ENCODE measurements around the gene SLC38A11.
"Not testable (repeated sequence)": the region's sequence is repeated elsewhere in the genome, so short reads cannot be mapped to it uniquely, and the experiment has no call there.

The SLC38A11 gene

DNA sequence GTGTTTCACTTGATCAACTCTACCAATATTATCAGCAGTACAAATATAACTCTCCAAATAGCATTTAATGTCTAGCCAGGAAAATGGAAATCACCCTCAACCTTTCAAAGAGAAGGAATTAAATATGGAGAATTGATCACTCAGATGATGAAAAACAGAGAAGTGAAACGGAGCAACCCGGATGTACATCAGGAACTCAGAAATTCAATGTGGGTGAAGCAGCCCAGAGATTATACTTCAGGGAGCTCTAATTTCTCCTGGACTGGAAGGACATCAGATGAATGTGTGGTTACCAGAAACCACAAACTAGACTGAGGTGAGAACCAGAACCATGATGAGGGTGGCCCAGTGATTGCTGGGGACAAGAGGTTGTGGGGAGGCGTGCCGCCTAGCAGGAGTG lies 78.2 kb downstream of the SLC38A11 start:
- no peak for DNase-seq

DNA sequence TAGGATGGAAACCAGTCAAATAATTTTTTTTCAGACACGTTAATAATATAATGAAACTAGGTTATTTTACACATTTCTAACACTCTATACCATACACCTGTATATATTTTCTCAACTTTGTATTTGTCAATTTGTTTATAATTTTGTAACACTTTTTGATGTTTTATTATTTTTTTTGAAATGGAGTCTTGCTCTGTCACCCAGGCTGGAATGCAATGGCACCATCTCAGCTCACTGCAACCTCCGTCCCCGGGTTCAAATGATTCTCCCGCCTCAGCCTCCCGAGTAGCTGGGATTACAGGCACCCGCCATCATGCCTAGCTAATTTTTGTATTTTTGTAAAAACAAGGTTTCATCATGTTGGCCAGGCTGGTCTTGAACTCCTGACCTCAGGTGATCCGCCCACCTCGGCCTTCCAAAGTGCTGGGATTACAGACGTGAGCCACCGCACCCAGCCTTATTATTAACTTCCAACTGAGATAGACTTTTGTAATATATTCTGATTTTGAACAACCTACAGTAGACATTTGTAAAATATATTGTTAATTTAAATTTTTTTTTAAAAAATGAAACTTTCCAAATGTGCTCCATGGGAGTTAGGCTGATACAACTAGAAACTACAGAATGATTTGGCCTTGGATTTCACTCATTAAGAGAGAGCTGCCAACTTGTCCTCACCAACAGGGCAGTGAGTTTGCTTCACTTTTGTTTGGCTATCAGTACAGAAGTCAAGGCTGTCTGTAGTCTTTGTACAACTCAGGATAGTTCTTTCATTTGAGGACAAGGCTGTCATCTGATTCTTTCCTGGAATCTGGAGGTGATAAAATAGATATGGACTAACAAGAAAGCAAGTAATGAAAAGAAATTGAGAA lies 79.8 kb downstream of the SLC38A11 start:
- no peak for DNase-seq

DNA sequence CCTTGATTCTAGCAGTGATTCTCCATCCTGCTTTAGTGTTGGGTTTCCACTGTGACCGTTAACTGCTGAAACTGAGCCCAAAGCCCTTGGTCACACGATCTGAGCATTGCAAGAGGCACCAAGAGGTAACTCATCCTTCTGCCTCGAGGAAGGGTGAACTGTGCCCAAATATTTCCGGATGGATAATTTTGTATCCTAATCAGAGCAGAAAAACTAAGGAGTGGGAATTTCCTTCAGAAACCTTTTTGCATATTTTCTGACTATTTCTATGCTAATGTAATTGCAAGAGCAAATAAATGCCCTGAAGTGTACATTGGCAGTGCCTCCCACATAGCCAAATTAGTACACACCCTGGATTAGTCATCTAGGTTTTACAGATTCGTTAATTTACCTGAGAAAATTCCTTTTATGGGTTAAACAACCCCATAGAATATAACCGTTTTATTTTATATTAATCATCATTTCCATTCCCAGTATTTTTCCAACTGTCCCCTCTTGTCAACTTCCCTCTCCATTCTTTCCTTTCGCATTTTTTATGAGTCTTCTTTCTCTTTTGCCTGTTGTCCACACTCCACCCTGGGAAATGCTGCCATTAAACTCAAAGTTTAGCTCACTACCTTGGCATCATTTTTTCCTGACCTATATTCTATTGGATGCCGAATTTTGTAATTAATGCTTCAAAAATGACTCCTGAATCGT lies 82.0 kb downstream of the SLC38A11 start:
- DNase-seq = no peak

DNA sequence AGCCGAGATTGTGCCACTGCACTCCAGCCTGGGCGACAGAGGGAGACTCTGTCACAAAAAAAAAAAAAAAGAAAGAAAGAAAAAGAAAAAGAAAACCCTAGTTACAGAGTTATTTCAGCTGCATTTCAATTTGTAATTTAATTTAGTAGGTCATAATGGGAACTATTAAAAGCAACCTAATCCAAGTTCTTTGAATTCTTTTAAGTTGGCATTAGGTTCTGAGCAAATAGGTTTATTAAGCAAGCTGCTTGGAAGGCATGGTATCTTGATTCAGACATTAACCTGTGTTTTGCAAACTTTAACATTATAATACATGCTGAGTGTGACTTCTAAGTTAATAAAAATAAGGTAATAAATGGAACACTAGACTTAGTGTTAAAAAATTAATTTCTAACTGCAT lies 83.9 kb downstream of the SLC38A11 start:
- no peak for DNase-seq

DNA sequence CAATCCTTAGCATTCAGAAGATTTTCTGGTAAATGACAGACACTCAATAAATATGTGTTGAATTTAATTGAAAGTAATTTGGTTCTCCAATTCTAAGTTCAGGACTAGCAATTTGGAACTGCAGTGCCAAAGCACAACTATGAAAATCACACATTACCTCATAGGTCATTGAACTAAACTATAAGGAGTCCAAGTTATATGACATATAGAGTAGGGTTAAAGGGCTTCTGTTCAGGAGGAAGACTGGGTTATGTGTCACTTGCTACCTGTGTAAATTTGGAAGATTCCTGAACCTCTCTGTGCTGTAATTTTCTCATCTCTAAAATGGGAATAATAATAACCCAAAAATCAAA lies 85.9 kb downstream of the SLC38A11 start:
- DNase-seq = no peak

DNA sequence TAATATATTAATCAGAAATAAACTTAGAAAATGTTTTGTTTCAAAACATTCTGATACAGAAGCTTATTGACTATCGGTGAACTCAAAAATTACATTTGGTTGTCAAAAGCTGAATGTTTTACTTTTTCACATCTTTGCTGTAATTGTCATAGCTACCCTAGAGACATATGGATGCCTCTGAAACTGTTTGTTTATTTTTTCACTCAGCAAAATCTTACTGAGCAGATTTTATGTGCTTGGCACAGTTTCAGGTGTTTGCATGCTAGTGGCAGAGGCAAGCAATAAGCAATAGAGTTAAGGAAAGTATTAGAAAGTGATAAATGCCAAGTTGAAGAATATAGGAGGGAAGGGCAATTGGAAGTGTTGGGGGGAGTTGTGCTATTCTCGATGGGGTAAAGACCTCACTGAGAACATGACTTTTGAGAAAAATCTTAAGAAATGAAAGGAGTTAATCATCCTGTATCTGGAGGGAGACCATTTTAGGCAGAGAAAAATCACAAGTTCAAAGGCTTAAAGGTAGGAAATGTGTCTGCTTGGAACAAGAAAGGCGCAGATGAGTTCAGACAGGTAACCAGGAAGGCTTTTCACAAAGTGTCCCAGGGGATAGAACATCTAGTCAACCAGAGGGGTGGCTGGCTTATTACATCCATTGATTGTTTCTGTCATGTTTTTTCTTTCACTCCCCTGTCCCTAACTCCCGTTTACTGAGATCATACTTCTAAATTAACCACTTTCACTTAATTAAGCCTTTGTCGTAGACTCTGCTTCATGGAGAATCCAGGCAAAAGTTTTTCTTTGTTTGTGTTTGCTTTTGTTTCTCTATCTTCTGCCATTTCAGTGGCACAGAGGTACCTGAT lies 86.5 kb downstream of the SLC38A11 start:
- DNase-seq = no peak

DNA sequence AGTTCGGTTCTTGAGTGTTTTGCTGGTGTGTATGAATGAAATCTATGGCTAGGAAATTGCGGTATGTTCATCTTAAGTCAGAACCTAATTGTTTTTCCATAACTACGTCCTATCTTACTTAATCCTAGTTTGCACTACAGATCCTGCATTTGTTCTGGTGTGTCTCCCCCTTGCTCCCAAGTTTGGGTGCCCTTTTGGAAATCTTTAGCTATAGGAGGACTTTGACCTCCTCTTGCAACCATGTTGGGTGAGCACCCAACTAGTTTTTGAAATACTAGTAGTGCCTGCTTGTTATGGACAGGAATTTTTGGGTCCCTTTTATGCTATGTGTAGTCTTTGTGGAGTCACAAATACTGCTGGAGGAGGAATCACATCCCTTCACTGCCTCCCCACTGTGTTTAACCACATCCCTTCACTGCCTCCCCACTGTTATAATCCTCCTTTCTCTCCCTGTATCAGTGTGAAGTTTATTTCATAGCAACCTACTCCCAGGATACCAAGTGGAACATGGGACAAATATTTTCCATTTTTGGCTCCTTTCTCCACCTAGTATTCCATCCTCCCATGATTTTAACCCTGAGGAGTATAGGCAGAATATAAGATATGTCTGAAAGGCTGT lies 87.4 kb downstream of the SLC38A11 start:
- no peak for DNase-seq

DNA sequence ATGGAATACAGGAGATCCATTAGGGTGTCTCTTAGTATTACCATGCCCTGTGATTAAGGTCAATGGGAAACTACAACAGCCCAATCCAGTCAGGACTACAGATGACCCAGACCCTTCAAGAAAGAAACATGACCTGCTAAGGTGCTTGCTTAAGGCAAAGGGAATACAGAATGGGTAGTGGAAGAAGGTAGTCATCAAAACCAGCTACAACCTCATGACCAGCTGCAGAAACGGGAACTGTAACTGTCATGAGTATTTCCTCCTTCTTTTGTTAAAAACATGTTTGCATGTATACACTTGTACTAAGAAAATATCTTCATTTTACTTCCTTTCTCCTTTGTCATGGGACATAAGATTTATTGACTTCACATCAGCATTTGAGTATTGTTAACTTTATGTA lies 88.9 kb downstream of the SLC38A11 start:
- DNase-seq = not testable (repeated sequence)

DNA sequence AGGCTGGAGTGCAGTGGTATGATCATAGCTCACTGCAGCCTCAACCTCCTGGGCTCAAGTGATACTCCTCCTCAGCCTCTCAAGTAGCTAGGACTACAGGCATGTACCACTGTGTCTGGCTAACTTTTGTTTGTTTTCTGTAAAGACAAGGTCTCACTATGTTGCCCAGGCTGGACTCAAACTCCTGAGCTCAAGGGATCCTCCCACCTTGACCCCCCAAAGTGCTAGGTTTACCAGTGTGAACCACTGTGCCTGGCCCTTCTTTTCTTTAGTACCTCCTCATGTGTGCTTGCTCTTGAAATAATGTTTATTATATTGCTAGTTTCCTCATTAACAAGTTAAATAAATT lies 94.7 kb downstream of the SLC38A11 start:
- no peak for DNase-seq

DNA sequence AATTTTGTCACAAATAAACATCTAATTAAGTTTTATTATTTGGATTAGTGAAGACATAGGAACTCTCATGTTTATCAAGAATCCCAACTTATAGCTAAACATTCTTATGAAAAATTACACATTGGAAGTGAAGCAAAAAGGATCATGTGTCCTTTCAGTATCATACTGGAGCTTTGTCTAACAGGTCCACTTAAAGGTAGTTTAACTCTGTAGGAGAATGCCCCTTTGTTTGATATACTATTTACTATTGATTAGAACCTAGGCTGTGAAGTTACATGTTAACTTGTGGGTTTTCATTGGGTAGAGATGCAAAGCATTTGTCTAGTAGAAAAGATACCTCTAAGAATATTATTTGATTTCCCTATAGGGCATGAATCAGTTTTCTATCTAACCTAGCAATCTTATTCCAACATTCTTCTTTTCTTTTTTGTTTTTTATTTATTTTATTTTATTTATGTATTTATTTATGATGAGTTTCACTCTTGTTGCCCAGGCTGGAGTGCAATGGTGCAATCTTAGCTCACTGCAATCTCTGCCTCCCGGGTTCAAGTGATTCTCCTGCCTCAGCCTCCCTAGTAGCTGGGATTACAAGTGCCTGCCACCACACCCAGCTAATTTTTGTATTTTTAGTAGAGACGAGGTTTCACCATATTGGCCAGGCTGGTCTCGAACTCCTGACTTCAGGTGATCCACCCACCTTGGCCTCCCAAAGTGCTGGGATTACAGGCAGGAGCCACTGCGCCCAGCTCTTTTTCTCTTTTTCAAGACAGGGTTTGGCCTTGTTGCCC lies 95.2 kb downstream of the SLC38A11 start:
- DNase-seq = not testable (repeated sequence)

DNA sequence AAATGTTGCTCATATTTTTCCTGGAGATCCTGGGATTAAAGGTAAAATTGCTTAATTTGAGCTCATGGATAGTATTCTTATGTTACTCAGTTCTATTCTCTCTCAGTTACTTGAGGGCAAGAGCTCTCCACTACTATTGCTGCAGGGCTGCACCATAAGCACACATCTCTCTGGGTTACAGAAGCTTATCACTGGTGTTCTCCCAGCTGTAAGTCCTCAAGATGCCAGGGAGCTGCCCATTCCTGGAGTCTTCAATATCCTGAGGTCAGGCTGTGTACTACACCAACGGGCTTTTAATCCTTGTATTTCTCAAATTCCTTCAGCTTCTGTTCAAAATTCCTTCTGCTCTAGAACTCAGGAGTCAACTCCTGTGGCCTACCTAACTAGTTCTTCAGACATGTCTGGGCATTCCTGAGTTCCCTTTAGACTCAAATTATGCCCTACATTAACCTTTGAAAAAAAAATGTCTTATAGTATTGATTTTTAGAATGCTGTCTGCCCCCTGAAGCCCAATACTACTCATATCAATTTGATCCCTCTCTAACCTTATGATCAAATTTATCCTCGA lies 96.0 kb downstream of the SLC38A11 start:
- DNase-seq = no peak

DNA sequence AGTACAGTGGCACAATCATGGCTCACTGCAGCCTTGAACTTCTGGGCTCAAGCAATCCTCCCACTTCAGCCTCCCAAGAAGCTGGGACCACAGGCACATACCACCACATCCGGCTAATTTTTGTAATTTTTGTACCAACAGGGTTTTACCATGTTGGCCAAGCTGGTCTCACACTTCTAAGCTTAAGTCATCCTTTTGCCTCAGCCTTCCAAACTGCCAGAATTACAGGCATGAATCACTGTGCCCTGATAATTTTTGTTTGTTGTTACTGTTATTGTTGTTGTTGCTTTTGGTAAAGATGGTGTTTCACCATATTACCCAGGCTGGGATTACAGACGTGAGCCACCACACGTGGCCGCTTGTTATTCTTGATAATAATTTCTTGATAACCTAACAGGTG lies 103.2 kb downstream of the SLC38A11 start:
- no peak for DNase-seq

DNA sequence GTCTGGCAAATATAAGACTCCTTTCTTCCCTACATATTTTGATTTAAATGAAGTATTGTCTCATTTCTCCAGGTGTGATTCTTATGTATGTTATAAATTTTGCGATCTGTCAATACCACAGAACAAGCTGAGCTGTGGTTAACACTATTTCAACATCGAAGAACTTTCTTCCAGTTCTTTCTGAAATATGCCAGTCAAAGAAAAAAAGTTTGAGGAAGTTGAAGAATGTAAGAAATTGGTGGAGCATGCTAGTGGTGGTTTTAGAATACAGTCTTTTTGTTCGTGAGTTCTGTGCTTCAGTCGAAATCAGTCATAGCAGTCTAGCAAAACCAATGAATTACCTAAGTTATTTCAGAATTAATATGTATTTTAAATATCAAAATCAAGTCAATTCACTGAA lies 105.1 kb downstream of the SLC38A11 start:
- DNase-seq = no peak

DNA sequence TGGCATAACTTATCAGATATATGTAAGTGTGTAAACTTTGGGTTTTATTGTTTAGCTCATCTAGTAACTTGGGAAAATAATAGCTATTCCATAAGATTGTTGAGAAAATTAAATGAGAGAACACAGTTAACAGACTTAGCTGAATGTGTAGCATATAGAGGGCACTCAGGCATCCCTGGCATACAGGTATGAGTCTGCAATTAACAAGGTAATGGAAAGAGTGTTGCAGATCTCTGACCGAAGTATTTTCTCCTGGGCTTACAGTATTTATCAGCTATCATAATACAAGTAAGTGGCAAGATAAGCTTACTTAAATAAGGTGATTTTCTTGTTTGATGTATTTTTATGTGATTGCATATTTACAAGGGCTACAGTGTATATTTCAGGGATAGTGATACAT lies 105.8 kb downstream of the SLC38A11 start:
- no peak for DNase-seq

DNA sequence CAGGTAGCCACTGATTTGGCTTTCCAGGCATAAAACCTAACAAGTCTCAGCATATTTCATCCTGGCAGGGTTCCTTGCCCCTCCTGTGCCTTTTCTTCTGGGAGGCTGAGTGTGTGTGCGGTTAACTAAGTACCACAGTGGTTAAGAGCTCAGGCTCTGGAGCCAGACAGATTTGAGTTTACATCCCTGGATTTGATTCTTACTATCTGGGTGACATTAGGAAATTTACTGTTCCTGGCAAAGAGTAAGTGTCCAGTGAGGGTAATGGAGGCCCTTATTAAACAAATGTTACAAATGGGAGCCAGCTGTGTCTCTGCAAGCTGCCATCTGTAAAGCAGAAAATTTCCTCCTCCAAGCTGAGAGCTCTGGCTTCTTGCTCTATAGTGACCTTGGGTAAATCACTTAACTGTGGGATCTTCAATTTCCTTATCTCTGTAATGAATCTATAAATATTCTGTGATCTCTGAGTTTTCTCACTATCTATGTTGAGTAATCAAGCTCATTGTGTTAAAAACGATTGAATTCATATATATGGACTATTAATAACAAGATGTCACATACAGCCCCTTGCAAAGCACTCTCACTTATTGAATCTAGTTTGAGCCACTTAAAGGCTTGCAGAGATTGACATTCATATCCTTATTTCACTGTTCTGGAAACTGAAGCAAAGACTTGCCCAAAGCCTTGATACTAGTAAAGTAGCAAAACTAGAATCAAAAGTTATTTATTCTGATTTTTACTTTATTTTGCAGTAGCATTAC lies 107.2 kb downstream of the SLC38A11 start:
- DNase-seq = no peak

DNA sequence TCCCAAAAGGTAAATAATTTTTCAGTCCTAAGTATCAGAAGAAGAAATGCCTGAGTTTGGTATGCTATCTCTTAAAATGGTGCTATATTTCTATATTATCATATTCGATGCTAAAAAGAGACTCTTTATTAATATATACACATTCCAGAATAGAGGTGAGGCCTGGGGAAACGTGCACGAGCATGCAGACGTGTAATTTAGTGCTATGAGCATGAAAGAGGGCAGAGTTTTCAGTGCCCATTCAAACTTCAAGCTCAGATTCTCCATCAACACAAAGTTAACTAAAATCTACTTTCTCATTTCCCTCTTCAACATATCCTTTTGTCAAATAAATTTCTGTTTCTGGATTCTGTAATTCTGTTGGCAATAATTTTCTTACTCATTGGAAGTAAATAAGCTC lies 108.0 kb downstream of the SLC38A11 start:
- no peak for DNase-seq

DNA sequence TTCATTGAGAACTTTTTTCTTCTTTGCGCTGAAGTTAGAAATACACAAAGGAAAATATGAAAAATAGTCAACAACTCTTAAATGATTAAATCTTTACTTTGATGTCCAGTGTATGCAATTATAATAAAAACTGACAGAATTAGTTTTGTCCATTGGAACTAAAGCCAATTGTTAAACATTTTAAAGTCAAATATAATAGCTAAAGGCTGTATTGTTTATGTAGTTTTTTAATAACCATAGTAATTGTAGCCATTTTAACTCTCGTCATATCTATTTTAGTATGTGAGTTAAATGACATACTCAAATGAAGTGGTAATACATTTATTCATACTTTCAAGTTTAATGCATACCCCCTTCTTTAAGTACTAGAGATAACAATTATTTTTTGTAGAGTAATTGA lies 109.0 kb downstream of the SLC38A11 start:
- no peak for DNase-seq
